Liver (tissue), 9 donors: Measurements from ENCODE around the gene SSNA1. TPM values are rescaled to one million over a fixed set of nuclear protein-coding genes. Genes with fewer than 3 reads are reported as not detected.

ENCODE experiments used
- DNase-seq: peaks from one replicate; pipeline ENCODE4 v3.0.0-alpha.2; 2017; ENCODE audit warnings: low spot score
- H3K27ac ChIP-seq, 2 donors: one replicate each; pipeline ENCODE4 v1.7.0; 2013; ENCODE audit warnings: inconsistent platforms in 2 of 2, low read length in 2 of 2, control low read depth in 1 of 2, low read depth in 1 of 2, mild to moderate bottlenecking in 1 of 2
- H3K27me3 ChIP-seq, 4 donors: one replicate each; pipeline versions ENCODE4 v1.6.1 to v1.7.0; 2013; ENCODE audit warnings: low read length in 3 of 4, inconsistent platforms in 1 of 4, mild to moderate bottlenecking in 1 of 4, moderate library complexity in 1 of 4; ENCODE audit not compliant: control insufficient read depth in 4 of 4, insufficient read depth in 4 of 4
- H3K36me3 ChIP-seq, 4 donors: one replicate each; pipeline versions ENCODE4 v1.6.1 to v1.7.0; 2013; ENCODE audit warnings: low read length in 3 of 4, mild to moderate bottlenecking in 3 of 4, low read depth in 1 of 4, moderate library complexity in 1 of 4; ENCODE audit not compliant: control insufficient read depth in 4 of 4, insufficient read depth in 3 of 4
- H3K4me1 ChIP-seq, 4 donors: one replicate each; pipeline versions ENCODE4 v1.6.1 to v1.7.0; 2013; ENCODE audit warnings: low read length in 3 of 4, mild to moderate bottlenecking in 3 of 4, moderate library complexity in 1 of 4; ENCODE audit not compliant: control insufficient read depth in 4 of 4, insufficient read depth in 4 of 4
- H3K4me3 ChIP-seq, 3 donors: one replicate each; pipeline versions ENCODE4 v1.6.1 to v1.7.0; 2013; ENCODE audit warnings: low read length in 3 of 3, control low read depth in 1 of 3, low read depth in 1 of 3, mild to moderate bottlenecking in 1 of 3
- H3K9ac ChIP-seq, 2 donors: one replicate each; pipeline ENCODE4 v1.7.0; 2013; ENCODE audit warnings: low read length in 2 of 2, mild to moderate bottlenecking in 2 of 2, moderate library complexity in 2 of 2, control low read depth in 1 of 2, low read depth in 1 of 2
- H3K9me3 ChIP-seq, 4 donors: one replicate each; pipeline versions ENCODE4 v1.6.1 to v1.7.0; 2013; ENCODE audit warnings: low read length in 3 of 4; ENCODE audit not compliant: control insufficient read depth in 4 of 4
- ATF3 ChIP-seq: IDR thresholded peaks from 2 replicates; pipeline ENCODE4 v1.6.1; 2016; ENCODE audit warnings: antibody characterized with exemption
- EGR1 ChIP-seq, 2 donors: IDR thresholded peaks; 2 replicates each; pipeline ENCODE4 v1.6.1; 2016 to 2018; ENCODE audit warnings: antibody characterized with exemption in 2 of 2, low read depth in 2 of 2
- FOXA2 ChIP-seq: IDR thresholded peaks from 2 replicates; pipeline ENCODE4 v1.6.1; 2016; ENCODE audit warnings: antibody characterized with exemption
- GABPA ChIP-seq, 2 donors: IDR thresholded peaks in 1 of 2; conservative IDR thresholded peaks in 1 of 2; 2 replicates each; pipeline ENCODE4 v1.6.1; 2016; ENCODE audit warnings: antibody characterized with exemption in 2 of 2, mild to moderate bottlenecking in 1 of 2, moderate library complexity in 1 of 2
- HNF4G ChIP-seq: IDR thresholded peaks from 2 replicates; pipeline ENCODE4 v1.6.1; 2016; ENCODE audit warnings: antibody characterized with exemption
- JUND ChIP-seq, 2 donors: IDR thresholded peaks; 2 replicates each; pipeline ENCODE4 v1.6.1; 2016; ENCODE audit warnings: antibody characterized with exemption in 2 of 2
- MAX ChIP-seq: IDR thresholded peaks from 2 replicates; pipeline ENCODE4 v1.6.1; 2016; ENCODE audit warnings: antibody characterized with exemption
- NR2F2 ChIP-seq: IDR thresholded peaks from 2 replicates; pipeline ENCODE4 v1.6.1; 2016; ENCODE audit warnings: antibody characterized with exemption
- REST ChIP-seq: IDR thresholded peaks from 2 replicates; pipeline ENCODE4 v1.6.1; 2016; ENCODE audit warnings: antibody characterized with exemption, mild to moderate bottlenecking
- TAF1 ChIP-seq: conservative IDR thresholded peaks from 2 replicates; pipeline ENCODE4 v1.6.1; 2016; ENCODE audit warnings: antibody characterized with exemption, mild to moderate bottlenecking
- ZBTB33 ChIP-seq: IDR thresholded peaks from 2 replicates; pipeline ENCODE4 v1.6.1; 2016; ENCODE audit warnings: antibody characterized with exemption
- WGBS: extraction: QIAGEN DNeasy Blood & Tissue Kit; methylation state at CpG from one replicate; pipeline ENCODE4 v1.1.7; 2013; 5-methylcytosine and 5-hydroxymethylcytosine counted together
- polyA plus RNA-seq, 2 donors: library from polyadenylated mRNA; stranded (reverse) in 1 of 2; unstranded in 1 of 2; fragments of 200-250 nt in 1 of 2; fragments of >200 nt in 1 of 2; fragmentation: Nextera tagmentation in 1 of 2; extraction: Ambion mirVana in 1 of 2; gene quantifications; one replicate each; pipeline versions ENCODE4 v1.2.1 to v1.2.3, GENCODE V29; 2013 to 2015
- total RNA-seq, 2 donors: library from RNA; depleted of rRNA; stranded (reverse); fragments of >200 nt; gene quantifications; one replicate each; pipeline ENCODE4 v1.2.3, GENCODE V29; 2014
- donor health status: healthy.
- donor health status: healthy.
- donor health status: healthy.
- donor health status: healthy.
- donor health status: healthy.

SSNA1 gene
- total and polyA plus RNA-seq, 4 donors: 29.8 to 44.2 (median 40.3) TPM

GRCh38 chr9:137213160-137214060 is 24.9 kb downstream of the SSNA1 start:
- H3K27me3 ChIP-seq: no peaks in the 10 kb centered on the region
- H3K9me3 ChIP-seq: no peaks in the 10 kb centered on the region
- peaks cover 0 to 11% (median under 1%) of the 10 kb centered on the region in 4 donors for H3K36me3 ChIP-seq
- TF ChIP-seq NR2F2 (no peak), EGR1 (IDR thresholded peaks at IDR 0.05; ENCODE audit: low read depth in 2 of 2) (no peak), TAF1 (no peak), MAX (no peak), REST (no peak), ATF3 (no peak)
- 94% methylated on average over 49 of the region's 49 CpGs for WGBS
- peaks cover 0 to 7% (median under 1%) of the 10 kb centered on the region in 4 donors for H3K4me1 ChIP-seq
- no peak overlapping the region for H3K4me3 ChIP-seq
- no peak overlapping the region for H3K27ac ChIP-seq
- H3K9ac ChIP-seq: no peak overlapping the region
- no peak for DNase-seq

GRCh38 chr9:137214620-137215019 is 26.1 kb downstream of the SSNA1 start:
- DNase-seq: no peak
- peaks cover 0 to 12% (median 4%) of the 10 kb centered on the region in 4 donors for H3K4me1 ChIP-seq
- H3K36me3 ChIP-seq: peaks cover 0 to 5% (median under 1%) of the 10 kb centered on the region in 4 donors
- H3K27ac ChIP-seq: no peak overlapping the region
- TF ChIP-seq GABPA (IDR thresholded peaks at IDR 0.05 in 1 of 2, conservative IDR thresholded peaks at IDR 0.05 in 1 of 2): no peak
- TF ChIP-seq FOXA2: no peak
- no peak for TF ChIP-seq JUND (IDR thresholded peaks at IDR 0.05)
- TF ChIP-seq HNF4G: no peak
- no peak overlapping the region for H3K4me3 ChIP-seq
- H3K9ac ChIP-seq: no peak overlapping the region
- no peaks in the 10 kb centered on the region for H3K27me3 ChIP-seq
- WGBS: 95% methylated on average over 19 of the region's 19 CpGs
- H3K9me3 ChIP-seq: no peaks in the 10 kb centered on the region

GRCh38 chr9:137215196-137215986 is 26.9 kb downstream of the SSNA1 start:
- WGBS: 96% methylated on average over 22 of the region's 22 CpGs
- no peak overlapping the region for H3K9ac ChIP-seq
- no peak overlapping the region for H3K27ac ChIP-seq
- peaks cover 0 to 5% (median under 1%) of the 10 kb centered on the region in 4 donors for H3K36me3 ChIP-seq
- H3K4me3 ChIP-seq: no peak overlapping the region
- H3K4me1 ChIP-seq: peaks cover 0 to 12% (median 4%) of the 10 kb centered on the region in 4 donors
- no peaks in the 10 kb centered on the region for H3K9me3 ChIP-seq
- DNase-seq: no peak
- no peaks in the 10 kb centered on the region for H3K27me3 ChIP-seq
- TF ChIP-seq ZBTB33 (no peak), FOXA2 (no peak)
